ENCODE measurements around the gene PRXL2B. TPM values are rescaled to one million over a fixed set of nuclear protein-coding genes. Genes with fewer than 3 reads are reported as not detected.

PRXL2B gene
- total and polyA plus RNA-seq, 4 donors: 4.6 to 10.2 (median 8.1) TPM

- no peak for TF ChIP-seq REST (IDR thresholded peaks at IDR 0.05)
- TF ChIP-seq SP1 (IDR thresholded peaks at IDR 0.05): no peak
- no peak for TF ChIP-seq CTCF (IDR thresholded peaks at IDR 0.05; ENCODE audit: low read depth, low read length, missing input control)
- no peak for TF ChIP-seq NR2F2 (IDR thresholded peaks at IDR 0.05)
- TF ChIP-seq RXRA (IDR thresholded peaks at IDR 0.05): no peak
- TF ChIP-seq GABPA (IDR thresholded peaks at IDR 0.05 in 1 of 2, conservative IDR thresholded peaks at IDR 0.05 in 1 of 2): no peak
- TF ChIP-seq MAX (IDR thresholded peaks at IDR 0.05): no peak
- no peak for TF ChIP-seq RAD21 (IDR thresholded peaks at IDR 0.05)
- no peak for TF ChIP-seq EGR1 (IDR thresholded peaks at IDR 0.05; ENCODE audit: low read depth in 2 of 2)
- no peak for TF ChIP-seq ZBTB33 (IDR thresholded peaks at IDR 0.05)
- no peak for TF ChIP-seq TAF1 (conservative IDR thresholded peaks at IDR 0.05)
- TF ChIP-seq JUND (IDR thresholded peaks at IDR 0.05): no peak
- no peak for TF ChIP-seq HNF4A (conservative IDR thresholded peaks at IDR 0.05)
- TF ChIP-seq ATF3 (IDR thresholded peaks at IDR 0.05): no peak
- H3K27ac ChIP-seq (ENCODE audit: low read depth in 1 of 2, low read length in 2 of 2): no peak overlapping the region
- H3K9me3 ChIP-seq (ENCODE audit: control insufficient read depth in 4 of 4, low read length in 3 of 4): no peaks in the 10 kb centered on the region
- H3K27me3 ChIP-seq (ENCODE audit: control insufficient read depth in 4 of 4, insufficient read depth in 4 of 4, low read length in 3 of 4): no peaks in the 10 kb centered on the region
- H3K36me3 ChIP-seq (ENCODE audit: control insufficient read depth in 4 of 4, insufficient read depth in 3 of 4, low read depth in 1 of 4, low read length in 3 of 4): no peaks in the 10 kb centered on the region
- WGBS: 63% methylated on average over 9 of the region's 9 CpGs
- DNase-seq (ENCODE audit: low spot score): no peak
- no peak overlapping the region for H3K9ac ChIP-seq (ENCODE audit: low read depth in 1 of 2, low read length in 2 of 2)
- no peak overlapping the region for H3K4me3 ChIP-seq (ENCODE audit: low read depth in 1 of 3, low read length in 3 of 3)
- H3K4me1 ChIP-seq (ENCODE audit: control insufficient read depth in 4 of 4, insufficient read depth in 4 of 4, low read length in 3 of 4): peaks cover 0 to 14% (median 2%) of the 10 kb centered on the region in 4 donors
Measured at GRCh38 chr1:2537784-2538115, 48.8 kb upstream of the PRXL2B start.

GRCh38 chr1:2538376-2538775, 48.2 kb upstream of the PRXL2B start:
- 82% methylated on average over 4 of the region's 4 CpGs for WGBS
- no peaks in the 10 kb centered on the region for H3K36me3 ChIP-seq (ENCODE audit: control insufficient read depth in 4 of 4, insufficient read depth in 3 of 4, low read depth in 1 of 4, low read length in 3 of 4)
- no peak for DNase-seq (ENCODE audit: low spot score)
- H3K9me3 ChIP-seq (ENCODE audit: control insufficient read depth in 4 of 4, low read length in 3 of 4): no peaks in the 10 kb centered on the region
- no peaks in the 10 kb centered on the region for H3K27me3 ChIP-seq (ENCODE audit: control insufficient read depth in 4 of 4, insufficient read depth in 4 of 4, low read length in 3 of 4)
- no peak overlapping the region for H3K4me3 ChIP-seq (ENCODE audit: low read depth in 1 of 3, low read length in 3 of 3)
- no peak overlapping the region for H3K27ac ChIP-seq (ENCODE audit: low read depth in 1 of 2, low read length in 2 of 2)
- H3K4me1 ChIP-seq (ENCODE audit: control insufficient read depth in 4 of 4, insufficient read depth in 4 of 4, low read length in 3 of 4): peaks cover 0 to 14% (median 2%) of the 10 kb centered on the region in 4 donors
- H3K9ac ChIP-seq (ENCODE audit: low read depth in 1 of 2, low read length in 2 of 2): no peak overlapping the region
- no peak for TF ChIP-seq EGR1 (IDR thresholded peaks at IDR 0.05; ENCODE audit: low read depth in 2 of 2)
- TF ChIP-seq CTCF (IDR thresholded peaks at IDR 0.05; ENCODE audit: low read depth, low read length, missing input control): no peak
- no peak for TF ChIP-seq RAD21 (IDR thresholded peaks at IDR 0.05)
- TF ChIP-seq MAX (IDR thresholded peaks at IDR 0.05): no peak
